HG03064 (cell line): ENCODE results near the gene NID1.
"Not testable (repeated sequence)": the region's sequence is repeated elsewhere in the genome, so short reads cannot be mapped to it uniquely, and the experiment has no call there.

Source experiments
- ATAC-seq: cut with Tn5 transposase; IDR thresholded peaks from one replicate; pipeline ENCODE4 v1.9.1; 2021; ENCODE audit warnings: low read depth; ENCODE audit not compliant: unreplicated experiment

The NID1 gene

DNA sequence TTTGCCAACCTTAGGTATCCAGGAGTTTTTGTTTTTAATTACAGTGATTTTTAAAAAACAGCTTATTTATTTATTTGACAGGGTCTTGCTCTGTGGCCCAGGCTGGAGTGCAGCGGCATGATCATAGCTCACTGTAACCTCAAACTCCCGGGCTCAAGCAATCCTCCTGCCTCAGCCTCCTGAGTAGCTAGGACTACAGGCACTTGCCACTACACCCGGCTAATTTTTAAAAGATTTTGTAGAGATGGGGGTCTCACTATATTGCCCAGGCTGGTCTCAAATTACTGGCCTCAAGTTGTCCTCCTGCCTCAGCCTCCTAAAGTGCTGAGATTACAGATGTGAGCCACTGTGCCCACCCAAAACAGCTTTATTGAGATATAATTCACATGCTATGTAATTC is 92.2 kb downstream of the NID1 start:
- ATAC-seq, result not testable (repeated sequence)

DNA sequence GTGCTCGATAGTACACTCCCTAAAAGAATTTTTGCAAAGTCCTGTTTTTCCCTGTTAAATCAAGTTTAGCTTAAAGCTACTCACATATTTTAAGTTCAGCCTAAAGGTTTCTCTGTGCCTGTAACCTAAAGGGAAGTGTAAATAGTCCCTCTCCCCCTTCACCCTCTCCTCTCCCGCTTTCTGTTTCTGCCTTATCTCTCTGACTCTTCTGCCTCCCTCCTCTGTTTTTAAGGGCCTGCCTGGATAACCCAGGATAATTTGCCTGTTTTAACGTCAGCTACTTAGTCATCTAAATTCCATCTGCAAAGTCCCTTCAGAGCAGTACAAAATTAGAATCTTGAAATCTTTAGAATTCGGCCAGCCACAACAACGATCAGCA is 92.6 kb downstream of the NID1 start:
- peak; percentile 54 for ATAC-seq

DNA sequence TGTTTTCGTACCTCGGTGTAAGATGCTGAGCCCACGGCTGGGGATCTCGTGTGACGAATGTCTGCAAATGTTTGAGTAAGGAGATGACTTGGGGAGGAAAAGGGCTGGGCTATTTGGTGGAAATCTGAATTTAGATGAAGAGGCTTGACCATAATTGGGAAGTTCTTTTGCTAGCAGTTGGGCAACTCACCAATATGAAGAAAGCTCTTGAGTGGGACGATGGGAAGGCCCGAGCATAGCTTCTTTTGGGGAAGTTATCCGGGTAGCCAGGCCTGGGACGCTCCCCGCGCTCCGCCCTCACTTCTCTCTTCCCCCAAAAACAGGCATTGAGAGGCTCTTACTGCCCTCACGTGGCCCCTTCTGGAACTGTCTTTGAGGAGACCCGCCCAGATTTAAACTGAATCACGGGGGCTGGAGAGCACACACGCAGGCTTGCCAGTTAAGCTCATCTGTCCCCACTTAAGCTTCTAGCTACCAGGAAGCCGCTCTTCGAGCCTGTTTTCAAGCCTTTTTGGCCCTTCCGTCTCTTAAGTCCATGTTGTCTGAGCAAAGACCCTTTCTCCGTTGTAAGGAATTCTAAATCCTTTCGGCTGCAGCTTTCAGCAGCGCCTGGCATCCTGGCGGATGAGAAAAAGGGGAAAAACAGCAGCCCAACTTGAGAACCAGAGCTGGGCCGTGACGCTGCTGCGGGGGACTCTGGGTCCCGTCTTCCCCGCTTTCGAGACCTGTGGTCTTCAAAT is 93.1 kb downstream of the NID1 start:
- ATAC-seq, result peak; percentile 92

DNA sequence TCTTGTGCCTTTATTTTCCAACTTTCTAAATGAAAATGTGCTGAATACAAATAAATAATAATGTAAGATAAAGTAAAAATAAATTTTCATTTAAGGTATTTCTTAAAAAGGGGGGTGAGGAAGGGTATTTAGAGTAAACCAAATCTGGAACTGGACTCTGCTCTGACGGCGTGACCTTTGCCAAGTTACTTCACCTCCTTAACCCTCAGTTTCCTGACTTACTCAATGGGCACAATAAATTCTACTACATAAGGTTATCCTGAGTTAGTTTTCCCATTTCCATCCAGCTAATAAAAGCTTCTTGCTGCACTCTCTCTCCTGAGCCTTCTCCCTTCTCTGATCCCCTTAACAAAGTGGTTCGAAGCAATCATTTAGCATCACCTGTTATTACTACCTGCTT is 93.9 kb downstream of the NID1 start:
- no peak for ATAC-seq

DNA sequence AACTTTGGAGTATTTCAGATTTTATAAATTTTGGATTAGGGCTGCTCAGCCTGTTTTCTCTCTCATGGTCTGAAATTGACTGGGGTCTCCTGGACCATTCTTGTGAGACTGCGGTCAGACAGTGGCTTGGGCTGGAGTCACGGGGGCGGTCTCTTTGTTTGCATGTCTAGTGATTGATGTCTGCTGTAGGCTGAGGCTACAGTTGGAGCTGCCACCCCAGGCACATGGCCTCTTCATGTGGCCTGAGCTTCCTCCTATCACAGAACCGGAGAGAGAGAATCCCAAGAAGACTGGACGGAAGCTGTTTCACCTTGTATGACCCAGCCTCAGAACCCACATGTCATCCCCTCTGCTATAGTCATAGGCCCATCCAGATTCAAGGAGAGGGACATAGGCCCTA is 96.1 kb downstream of the NID1 start:
- no peak for ATAC-seq

DNA sequence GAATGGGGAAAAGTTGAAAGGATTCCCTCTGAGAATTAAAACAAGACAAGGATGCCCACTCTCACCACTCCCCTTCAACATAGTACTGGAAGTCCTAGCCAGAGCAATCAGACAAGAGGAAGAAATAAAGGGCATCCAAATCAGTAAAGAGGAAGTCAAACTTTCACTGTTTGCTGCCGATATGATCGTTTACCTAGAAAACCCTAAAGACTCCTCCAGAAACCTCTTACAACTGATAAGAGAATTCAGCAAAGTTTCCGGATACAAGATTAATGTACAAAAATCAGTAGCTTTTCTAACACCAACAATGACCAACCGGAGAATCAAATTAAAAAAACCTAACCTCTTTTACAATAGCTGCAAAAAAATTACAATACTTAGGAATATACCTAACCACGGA is 98.8 kb downstream of the NID1 start:
- not testable (repeated sequence) for ATAC-seq

DNA sequence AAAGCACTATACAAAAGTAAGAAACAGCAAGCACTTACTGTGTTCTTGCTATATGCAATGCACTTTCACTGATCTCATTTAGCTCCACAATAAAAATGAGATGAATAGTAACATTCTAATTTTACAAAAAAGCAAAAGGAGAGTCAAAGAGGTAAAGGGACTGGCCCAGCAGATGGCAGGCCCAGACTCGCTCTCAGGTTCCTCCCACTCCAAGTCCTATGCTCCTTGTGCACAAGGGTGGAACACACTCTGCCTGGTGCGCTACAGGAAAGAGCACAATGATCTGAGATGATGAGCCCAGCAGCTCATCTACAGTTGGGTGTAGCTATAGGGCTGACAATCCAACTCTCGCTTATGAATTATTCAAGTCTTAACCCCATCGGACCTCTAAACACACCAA is 104.1 kb downstream of the NID1 start:
- no peak for ATAC-seq

DNA sequence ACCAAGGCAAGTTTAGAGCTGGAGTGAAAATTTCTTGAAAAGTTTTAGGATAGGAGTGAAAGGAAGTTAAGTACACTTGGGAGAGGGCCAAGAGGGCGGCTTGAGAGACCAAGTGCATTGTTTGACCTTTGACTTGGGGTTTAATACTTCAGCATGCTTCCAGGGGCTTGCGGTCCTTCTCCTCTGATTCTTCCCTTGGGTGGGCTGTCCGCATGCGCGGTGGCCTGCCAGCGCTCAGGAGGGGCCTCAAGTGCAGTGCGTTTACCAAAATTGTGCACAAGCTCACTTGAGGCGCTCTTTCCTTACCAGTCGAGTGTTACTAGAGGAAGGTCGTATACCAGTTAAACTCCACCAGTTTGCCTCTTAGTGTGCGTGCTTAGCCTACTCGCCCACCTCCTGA is 106.9 kb downstream of the NID1 start:
- no peak for ATAC-seq

DNA sequence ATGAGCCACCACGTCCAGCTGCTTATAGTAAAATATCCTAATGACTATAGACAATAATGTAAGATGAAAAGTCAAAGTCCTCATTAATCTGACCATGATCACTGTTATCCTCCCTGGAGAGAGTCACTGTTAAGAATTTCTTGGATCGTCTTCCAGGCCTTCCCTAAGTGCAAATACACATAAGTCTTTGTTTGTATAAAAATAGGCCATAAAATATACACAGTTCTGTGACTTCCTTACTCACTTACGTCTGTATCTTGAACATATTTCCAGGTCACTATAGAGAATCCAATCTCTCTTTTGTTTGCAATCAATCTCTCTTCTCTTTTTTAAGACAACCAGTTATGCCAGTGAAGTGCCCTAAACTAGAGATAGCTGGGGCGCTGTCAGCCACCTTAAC is 109.1 kb downstream of the NID1 start:
- no peak for ATAC-seq

DNA sequence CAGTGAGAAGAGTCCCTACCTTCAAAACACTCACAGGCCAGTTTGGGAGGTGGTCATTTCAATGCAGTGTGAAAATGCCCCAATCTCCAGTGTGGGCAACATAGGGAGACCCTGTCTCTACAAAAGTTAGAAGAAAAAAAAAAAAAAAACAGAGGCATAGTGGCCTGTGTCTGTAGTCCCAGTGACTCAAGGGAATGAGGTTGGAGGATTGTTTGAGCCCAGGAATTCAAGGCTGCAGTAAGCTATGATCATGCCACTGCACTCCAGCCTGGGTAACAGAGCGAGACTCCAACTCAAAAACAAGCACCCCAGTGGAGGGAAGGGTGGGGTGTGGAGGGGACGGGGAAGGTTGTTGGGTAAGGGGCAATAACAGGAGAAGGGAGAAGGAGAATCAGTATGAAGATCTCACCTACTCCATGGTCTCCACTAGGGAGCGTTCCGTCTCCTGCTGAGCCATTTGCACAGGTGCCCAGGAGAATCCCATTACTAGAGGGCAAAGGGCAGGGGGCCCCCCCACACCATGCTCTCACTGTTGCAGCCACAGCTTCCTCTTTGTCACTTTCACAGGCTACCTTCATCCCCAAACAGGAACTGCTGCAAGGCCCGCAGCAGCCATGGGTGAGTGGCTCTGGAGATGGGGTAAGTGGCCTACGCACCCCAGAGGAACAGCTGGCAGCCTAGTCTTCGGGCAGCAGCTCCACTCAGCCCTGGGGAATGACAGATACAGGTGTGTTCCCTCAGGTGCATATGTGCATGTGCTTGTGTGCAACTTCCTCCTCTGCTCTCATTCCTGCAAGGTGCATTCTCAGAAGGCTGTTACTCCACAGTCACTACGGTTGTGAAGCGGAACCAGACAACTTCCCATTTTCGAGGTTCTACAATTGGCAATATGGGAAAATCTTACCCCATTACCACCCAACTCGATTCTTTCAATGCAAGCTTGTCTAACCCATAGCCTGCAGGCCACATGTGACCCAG is 110.3 kb downstream of the NID1 start:
- ATAC-seq, result peak; percentile 93

DNA sequence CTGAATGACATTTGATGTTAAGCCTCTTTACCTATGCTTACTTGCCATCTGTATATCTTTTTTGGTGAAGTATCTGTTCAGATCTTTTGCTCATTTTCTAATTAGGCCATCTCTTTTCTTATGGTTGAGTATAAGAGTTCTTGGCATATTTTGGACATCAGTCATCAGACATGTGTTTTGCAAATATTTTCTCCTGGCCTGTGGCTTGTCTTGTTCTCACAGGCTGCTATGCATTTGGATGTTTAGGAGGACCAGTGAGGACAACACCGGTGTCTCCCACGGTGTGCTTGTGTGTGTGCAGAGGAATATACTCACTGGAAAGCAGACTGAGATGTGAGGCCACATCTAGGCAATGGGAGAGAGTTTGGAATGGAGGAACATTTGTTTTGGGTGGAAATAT is 111.1 kb downstream of the NID1 start:
- ATAC-seq, result no peak

DNA sequence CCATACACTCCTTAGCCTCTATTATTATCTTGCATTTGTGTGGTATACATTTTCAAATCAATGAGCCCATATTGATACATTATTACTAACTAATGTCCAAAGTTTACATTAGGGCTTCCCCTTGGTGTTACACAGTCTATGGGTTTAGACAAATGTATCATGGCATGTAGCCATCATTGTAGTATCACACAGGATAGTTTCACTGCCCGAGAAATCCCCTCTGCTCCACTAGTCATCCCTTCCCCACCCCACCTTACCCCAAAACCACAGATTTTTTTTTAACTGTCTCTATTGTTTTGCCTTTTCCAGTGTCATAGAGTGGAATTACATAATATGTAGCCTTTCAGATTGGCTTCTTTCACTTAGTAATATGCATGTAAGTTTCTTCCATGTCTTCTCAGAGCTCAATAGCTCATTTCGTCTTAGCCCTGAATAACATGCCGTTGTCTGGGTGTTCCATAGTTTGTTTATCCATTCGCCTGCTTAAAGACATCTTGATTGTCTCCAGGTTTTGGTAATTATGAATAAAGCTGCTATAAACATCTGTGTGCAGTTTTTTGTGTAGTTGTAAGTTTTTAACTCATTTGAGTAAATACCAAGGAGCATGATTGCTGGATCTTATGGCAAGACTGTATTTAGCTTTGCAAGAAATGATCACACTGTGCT is 111.8 kb downstream of the NID1 start:
- ATAC-seq, result no peak

DNA sequence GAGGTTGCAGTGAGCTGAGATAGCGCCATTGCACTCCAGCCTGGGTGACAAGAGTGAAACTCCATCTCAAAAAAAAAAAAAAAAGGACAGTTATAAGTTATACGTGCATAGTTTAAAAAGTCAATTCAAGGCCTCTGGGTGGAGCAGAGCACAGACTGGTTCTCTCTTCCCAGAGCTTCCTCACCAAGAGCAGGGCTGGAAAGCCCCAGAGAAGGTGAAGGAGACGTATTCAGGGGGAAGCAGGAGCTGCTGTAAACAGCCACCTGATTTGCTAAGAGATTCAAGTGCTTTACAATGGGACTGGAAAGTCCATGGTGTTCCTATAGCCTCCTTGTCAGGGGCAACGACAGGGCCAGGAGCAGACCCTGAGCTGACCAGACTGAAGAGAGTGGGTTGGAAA is 113.2 kb downstream of the NID1 start:
- ATAC-seq, result no peak

DNA sequence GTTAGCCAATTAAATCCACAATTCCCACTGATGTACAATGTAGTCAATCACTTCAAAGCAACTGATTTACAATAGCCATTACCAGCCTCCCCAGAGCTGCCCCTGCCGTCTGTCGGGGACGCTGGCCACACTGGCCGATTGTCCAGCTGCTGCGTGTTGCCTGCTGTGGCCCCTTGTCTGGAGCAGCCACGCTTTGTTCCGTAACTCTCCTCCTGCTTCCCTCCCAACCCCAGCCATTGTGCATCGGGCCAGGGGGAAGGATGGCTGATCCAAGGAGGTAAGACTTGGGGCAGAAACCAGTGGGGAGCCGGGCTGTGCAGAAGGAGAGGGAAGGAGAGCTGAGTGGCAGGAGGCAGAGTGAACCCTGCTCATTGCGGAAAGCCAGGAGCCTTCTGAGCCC is 114.6 kb downstream of the NID1 start:
- no peak for ATAC-seq

DNA sequence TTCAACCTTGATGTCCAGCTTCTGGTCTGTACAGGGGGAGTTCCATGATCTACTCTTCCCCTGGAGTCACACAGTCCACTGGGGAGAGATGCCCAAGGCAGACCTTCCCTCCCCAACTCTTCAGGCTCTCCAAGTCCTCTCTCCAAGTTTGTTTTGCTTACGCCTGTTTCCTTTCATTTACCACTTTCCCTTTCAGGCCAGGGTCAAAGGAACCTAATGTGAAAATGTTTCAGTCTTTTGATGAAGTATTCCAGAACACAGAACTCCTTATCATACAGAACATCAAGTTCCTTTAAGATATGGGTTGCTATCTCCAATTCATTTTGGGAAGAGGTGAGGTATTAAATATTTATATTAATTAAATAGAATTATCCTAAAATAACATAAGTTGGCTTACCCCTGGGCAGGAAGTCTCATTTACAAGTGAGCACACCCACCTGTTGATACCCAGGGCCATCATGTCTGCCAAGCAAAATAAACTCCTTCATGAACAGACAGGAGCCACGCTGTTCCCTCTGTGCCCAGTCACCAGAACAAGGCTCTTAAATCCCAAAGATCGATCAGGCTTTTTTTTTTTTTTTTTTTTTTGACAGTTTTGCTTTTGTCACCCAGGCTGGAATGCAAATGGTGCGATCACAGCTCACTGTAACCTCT is 116.0 kb downstream of the NID1 start:
- ATAC-seq, result no peak

DNA sequence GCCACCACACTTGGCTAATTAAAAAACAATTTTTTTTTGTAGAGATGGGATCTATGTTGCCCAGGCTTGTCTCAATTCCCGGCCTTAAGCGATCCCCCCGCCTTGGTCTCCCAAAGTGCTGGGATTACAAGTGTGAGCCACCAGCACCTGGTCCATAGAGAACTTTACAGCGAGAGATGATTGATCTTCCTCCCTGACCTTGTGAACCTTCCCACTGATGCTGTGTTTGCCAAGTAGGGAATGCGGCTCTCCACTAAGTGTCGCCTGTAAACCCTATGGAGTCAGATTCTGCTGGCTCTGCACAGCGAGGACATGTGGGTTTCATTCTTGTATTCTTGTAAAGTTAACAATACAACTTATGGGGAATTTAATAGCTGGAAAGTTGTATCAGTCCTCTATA is 116.9 kb downstream of the NID1 start:
- ATAC-seq, result no peak

DNA sequence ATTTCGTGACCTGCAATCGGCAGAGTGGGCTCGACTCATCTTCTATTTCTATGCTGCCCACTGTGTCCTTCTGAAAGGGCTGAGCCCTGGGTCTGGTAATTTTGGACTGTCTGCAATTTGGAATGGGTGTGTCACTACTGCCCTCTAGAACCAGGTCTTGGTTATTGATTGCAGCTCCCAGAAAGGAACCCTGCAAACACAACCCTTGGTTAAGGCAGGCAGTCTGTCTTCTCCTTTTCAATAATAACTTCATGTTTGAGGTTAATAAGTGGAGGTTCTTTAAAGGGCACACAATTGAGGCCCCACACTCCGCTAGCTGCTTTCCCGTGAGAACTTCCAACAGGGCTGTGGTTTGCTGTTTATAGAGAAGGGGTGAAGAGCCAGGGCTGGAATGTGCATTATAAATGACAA is 118.3 kb downstream of the NID1 start:
- no peak for ATAC-seq

DNA sequence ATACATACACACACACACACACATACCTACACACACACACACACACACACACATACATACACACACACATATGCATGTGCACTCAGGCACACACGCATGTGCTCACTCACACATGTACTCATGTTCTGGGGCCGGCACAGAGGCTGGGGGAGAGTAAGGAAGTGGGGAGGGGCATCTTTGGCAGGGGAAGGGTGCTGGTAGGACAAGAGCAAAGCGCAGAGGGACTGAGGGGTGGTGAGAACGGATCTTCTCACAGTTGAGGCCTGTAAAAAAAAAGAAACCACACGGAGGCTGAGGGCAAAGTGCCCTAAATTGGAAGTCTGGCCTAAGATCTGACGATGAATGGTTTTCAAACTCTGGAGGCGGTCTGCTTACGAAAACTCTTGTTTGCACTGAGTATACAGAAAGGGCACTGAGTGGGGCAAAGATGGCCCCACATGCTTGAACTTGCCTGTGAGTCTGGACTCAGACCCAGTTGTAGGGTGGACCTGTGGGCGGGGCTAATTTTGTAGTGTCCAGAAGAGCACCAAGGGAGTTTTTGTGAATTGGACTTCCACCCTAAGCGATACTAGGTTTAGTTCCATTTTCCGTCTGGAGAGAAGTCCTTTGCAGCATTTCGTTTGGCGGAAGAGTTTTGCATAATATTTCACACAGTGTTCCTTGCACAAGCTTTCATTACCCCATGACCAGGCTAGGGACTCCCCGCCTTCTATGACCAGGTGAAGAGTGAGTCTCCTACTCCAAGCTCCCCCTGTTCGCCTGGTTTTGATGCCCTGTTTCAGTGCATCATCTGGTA is 118.9 kb downstream of the NID1 start:
- ATAC-seq, result no peak

DNA sequence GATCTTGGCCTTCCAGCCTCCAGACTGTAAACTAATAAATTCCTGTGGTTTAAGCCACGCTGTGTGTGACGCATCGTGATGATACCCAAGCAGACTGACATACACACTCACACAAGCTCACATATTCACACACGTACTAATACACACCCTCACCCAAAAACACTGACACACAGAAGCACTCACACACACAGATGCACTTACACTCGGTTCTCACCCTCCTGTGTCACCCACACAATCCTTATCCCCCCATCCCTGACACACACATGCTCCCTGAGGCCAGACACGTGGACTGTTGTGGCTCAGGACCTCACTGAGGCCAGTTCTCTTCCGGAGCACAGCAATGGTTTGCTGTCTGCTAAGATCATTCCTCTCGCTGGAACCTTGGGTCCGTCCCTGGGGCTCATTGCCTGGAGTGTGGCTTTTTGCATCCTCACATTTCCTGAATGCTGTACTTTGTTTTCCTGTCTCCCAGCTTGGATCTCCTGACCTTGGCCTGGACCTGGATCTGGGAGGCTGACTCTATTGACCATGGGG is 121.2 kb downstream of the NID1 start:
- no peak for ATAC-seq
